M059J (cell line): ENCODE results near the gene POLR3GL. TPM values are rescaled to one million over a fixed set of nuclear protein-coding genes. Genes with fewer than 3 reads are reported as not detected.
A peak's percentile ranks its signal among the peaks of the same experiment; 100 is the strongest.

ENCODE experiments used
- DNase-seq: peaks from one replicate; pipeline ENCODE4 v3.0.0-alpha.2; 2012; ENCODE audit warnings: low read depth
- total RNA-seq: library from RNA; depleted of rRNA; stranded (reverse); fragments of >200 nt; shearing (Covaris generic); gene quantifications from 2 replicates; pipeline ENCODE4 v1.2.3, GENCODE V29; 2014

The POLR3GL gene
- total RNA-seq, 1 experiment from 2014 or later, result 28.9 TPM

- DNase-seq, result no peak
Observed at GRCh38 chr1:145974721-145975120, 10.2 kb downstream of the POLR3GL start.

- DNase-seq, result no peak
Observed at GRCh38 chr1:145975216-145975615, 10.7 kb downstream of the POLR3GL start.

DNA sequence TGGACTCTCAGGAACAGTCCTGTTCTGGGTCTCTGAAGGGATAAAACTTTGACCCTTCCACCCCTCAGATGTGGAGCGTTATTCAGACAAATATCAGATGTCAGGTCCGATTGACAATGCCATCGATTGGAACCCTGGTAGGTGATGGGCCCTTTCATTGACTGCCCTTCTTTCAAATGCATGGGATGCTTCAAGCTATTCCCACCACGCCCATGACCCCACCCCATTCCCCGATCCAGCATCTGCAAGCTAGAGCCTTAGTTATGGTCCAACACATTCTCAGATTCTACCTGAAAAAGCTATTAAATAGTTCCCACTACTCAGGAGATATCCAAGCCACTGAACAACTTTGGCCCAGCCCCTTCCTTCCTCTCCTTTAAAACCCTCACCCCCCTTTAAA lies 12.5 kb downstream of the POLR3GL start:
- DNase-seq, result no peak

GRCh38 chr1:145977486-145978470 lies 13.3 kb downstream of the POLR3GL start:
- peak; percentile 85 for DNase-seq

- DNase-seq, result no peak
Observed at GRCh38 chr1:145978471-145978853, 14.0 kb downstream of the POLR3GL start.

DNA sequence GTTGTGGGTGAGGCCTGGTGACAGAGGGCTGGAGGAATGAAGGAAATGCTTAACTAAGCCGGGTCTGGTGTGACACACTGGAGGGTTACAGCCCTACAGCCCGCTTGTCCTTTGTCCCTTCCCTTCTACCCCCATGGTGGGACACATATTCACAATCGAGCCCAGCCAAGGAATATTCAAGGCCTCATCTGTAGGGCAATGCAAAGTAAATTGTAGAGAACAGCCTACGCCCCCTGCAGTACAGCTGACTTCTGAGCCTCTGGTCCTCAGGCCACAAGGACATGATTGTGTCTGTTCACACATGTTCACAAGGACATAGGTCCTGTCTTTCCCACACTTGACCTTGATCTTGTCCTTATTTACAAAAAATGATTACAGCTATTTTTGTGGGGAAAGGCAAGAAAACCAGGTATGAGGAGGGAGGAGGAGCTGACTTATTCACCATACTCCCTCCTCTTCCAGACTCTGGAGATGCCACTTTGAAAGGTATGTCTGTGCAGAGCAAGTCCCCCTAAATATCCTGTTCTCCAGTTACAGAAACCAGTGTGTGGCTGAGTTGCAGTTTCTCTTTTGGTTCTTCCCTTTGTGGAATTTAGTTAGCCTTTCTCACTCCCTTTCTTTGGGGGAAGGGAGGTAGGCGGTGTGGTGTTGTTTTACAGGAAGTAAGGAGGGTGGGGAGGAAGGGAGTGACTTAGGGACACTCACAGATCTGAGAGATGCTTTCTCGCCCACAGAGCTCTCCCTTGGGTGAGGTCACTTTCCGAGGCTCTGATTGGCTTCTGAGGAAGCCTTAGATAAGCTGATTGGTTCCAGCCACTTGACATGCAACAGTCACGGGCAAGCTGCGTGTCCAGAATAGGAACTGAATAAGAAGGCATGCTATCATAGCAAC lies 14.6 kb downstream of the POLR3GL start:
- DNase-seq, result peak; percentile 100

- peak; percentile 55 for DNase-seq
Observed at GRCh38 chr1:145979746-145980456, 15.4 kb downstream of the POLR3GL start.

GRCh38 chr1:145980457-145980994 lies 16.0 kb downstream of the POLR3GL start:
- DNase-seq, result no peak

DNA sequence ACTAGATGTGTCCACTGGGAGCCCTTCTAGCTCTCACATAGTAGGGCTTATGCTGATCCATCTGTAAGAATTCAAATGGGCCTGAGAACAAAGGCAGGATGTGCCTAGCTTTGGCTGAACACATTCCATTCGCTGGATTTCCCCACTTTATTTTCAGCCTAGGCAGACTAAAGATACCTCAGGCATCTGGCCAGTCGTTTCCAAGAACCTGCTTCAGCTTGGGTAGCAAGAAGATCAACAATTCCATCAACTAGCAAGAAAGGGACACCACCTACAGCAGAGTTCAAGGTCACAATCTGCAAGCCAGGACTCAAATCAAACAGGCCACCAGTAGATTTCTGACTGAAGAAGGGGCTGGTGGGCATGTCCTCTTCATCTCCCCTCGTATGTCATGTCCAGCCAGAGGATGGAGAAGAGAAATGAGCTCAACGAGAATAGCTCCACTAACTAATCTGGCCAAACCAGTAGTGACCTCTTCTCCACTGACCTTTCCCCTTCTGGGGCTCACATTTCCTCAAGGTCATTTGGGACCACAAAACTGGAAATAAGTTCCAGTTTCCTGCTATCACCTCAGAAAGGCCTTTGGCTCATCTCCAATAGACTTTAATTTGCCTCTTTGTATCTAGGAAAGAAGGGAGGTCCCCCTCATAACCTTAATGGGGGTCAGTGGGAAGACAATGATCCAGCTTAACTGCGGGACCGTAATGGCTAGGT lies 17.7 kb downstream of the POLR3GL start:
- DNase-seq, result no peak

- no peak for DNase-seq
Observed at GRCh38 chr1:145983206-145983675, 18.8 kb downstream of the POLR3GL start.

- no peak for DNase-seq
Observed at GRCh38 chr1:145983960-145984830, 19.7 kb downstream of the POLR3GL start.

- no peak for DNase-seq
Observed at GRCh38 chr1:145985129-145985501, 20.6 kb downstream of the POLR3GL start.

DNA sequence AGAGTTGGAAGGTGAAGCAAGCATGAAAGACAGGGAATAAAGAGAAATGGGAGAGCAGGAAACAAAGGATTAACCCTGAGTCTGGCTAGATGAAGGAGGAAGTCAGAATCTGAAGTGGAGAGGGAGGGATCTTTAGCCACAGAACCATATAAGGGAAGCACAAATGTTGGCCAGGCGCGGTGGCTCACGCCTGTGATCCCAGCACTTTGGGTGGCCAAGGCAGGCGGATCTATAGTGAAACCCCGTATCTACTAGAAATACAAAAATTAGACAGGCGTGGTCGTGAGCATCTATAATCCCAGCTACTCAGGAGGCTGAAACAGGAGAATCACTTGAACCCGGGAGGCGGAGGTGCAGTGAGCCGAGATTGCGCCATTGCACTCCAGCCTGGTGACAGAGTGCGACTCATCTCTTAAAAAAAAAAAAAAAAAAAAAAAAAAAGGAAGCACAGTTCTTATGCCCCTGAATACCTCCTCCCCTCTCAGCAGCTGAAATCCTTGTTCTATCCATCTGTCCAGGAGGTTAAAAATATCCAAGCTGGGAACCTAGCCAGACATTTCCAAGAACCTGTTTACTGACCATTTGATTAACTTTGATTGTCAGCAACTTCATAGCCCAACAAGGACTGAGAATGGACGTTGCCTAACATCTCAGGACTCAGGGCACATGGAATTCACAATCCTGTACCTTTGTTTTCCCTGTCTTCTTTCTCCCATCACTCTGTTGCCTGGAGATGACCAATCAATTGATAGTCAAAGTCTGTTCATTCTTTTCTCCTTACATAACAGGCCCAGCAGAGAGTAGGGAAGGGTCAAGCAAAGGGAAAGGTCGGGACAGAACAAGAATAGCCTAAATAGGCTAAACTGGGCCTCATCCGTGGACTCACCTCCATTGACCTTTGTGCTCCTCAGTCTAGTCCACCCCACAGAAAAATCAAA lies 21.3 kb downstream of the POLR3GL start:
- DNase-seq, result peak; percentile 89

- DNase-seq, result no peak
Observed at GRCh38 chr1:145986551-145986950, 22.1 kb downstream of the POLR3GL start.

DNA sequence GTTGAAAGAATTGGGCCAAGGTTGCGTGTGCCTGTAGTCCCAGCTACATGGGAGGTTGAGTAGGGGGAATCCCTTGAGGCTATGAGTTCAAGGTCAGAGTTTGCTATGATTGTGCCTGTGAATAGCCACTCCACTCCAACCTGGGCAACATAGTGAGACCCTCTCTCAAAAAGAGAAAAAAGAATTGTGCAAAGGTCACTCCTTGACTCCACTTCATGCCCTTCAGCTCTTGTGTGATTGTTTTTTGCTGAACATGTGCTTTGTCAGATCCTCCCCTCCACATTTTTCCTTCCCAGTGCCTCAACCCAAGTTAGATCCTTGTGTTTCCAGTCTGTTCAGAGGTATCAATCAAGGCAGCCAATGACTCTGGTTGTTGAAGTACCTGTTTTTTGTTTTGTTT lies 23.4 kb downstream of the POLR3GL start:
- DNase-seq, result no peak

GRCh38 chr1:145988773-145989172 lies 24.3 kb downstream of the POLR3GL start:
- DNase-seq, result no peak

DNA sequence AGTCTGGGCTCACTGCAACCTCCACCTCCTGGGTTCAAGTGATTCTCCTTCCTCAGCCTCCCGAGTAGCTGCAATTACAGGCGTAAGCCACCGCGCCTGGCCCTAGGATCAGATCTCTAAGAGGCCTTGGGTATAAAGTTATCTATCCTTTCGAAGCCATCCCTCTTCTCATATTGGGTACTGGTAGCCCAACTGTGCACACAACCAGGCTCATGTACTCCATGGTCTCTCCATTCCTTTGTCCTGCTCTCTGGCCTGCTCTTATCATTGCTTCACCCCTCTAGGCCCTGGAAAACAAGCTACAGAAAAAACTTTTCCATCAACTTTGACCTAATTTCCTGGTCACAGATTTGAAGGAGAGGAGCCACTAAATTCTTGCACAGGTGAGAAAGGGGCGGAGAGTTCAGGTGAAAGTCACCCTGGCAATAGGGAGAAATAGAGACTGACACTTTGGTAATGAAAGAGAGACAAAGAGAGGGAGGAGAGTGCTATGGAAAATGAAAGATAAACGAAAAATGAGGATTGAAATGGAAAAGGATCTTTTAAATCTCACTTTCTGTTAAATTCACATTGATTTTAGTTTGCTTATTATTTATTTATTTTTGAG lies 25.9 kb downstream of the POLR3GL start:
- peak; percentile 44 for DNase-seq

GRCh38 chr1:145991735-145992412 lies 27.4 kb downstream of the POLR3GL start:
- DNase-seq, result peak; percentile 53
